HG03575 (cell line): Measurements from ENCODE around the gene ABCC3.

Experiments
- ATAC-seq: cut with Tn5 transposase; IDR thresholded peaks from one replicate; pipeline ENCODE4 v1.9.1; 2021; ENCODE audit not compliant: unreplicated experiment, insufficient number of reproducible peaks, low FRiP score; ENCODE audit errors: extremely low read depth

Gene ABCC3

DNA sequence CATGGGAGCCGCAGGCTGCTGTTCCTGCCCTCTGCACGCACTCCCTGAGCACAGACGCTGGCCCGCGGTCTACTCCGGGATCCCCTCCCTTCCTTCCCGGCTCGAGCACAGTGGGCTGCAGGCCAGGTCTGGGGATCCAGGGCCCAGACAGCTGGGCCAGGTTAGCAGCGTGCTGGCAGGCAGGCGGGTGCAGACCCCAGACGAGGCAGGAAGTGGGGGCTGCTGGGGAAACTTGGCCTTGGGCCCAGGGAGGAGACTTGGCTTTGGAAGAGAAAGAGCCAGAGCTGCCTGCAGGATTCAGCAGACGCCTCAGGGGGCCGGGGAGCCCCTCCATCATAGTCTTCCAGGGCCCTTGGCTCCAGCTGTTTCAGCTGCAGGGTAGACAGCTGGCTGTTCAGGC, 30.2 kb upstream of the ABCC3 start:
- ATAC-seq, result no peak

DNA sequence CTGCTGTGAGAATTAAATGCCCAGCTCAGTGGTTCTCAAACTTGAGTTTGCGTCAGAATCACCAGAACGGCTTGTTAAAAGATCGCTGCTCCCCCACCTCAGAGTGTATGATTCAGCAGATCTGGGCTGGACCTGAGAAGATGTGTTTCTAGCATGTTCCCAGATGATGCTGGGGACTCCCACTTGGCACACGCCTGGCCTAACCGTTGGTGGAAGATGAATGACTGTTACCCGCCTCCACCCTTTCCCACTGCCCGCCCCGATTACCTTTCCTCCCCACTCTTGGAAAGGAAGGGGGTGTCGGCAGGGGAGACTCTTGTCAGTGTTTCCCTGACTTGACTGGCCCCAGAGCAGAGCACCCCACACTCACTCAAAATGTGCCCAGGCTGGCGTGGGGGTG, 29.3 kb upstream of the ABCC3 start:
- ATAC-seq, result no peak

GRCh38 chr17:50607522-50608175, 27.0 kb upstream of the ABCC3 start:
- no peak for ATAC-seq

- ATAC-seq, result no peak
Measured at GRCh38 chr17:50608700-50609379, 25.8 kb upstream of the ABCC3 start.

- ATAC-seq, result no peak
Measured at GRCh38 chr17:50609380-50610074, 25.2 kb upstream of the ABCC3 start.

GRCh38 chr17:50611634-50612033, 23.0 kb upstream of the ABCC3 start:
- no peak for ATAC-seq

- no peak for ATAC-seq
Measured at GRCh38 chr17:50612281-50612680, 22.4 kb upstream of the ABCC3 start.

DNA sequence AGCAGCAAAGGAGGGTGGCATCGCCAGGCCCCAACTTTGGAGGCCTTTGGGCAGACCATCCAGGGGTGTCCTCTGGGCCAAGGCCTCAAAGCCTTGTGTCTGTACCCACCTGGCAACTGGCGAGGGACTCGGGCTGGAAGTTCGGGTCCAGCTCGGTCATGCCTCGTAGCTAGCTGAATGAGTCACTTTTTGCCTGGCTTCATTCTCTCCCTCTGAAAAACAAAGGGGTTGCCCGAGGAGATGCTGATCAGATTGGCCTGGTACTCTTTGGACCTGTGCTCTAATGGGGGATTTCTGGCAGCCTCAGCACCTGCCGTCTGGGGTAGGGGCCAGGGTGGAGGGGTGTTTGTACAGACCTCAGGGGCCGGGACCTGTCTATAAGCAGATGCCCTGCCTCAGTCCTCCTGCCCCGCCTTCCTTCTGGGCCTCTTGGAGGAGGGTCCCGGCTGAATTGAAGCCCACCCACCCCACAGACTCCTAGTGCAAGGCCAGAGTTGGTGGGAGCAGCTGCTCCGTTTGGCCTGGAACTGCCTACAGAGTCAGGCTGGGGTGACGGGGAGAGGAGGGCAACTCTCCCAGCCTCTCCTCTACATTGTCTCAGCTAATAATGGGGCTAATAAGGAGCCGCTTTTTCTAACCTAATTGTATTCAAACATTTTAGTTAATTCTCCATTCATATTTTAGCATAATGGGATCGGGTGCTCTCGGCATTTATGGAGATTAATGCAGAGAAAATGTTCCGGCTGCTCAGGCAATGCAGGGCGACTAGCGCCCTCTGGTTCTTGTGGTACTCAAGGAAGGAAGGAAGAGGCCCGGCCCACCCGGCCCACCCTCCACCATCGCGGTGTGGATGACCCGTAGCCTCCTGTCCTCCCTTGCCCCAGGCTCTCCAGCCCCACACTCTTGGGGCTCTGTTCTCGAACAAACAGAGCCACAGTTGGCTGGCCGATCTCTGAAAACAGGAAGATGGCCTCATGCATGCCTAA, 21.4 kb upstream of the ABCC3 start:
- ATAC-seq, result no peak

DNA sequence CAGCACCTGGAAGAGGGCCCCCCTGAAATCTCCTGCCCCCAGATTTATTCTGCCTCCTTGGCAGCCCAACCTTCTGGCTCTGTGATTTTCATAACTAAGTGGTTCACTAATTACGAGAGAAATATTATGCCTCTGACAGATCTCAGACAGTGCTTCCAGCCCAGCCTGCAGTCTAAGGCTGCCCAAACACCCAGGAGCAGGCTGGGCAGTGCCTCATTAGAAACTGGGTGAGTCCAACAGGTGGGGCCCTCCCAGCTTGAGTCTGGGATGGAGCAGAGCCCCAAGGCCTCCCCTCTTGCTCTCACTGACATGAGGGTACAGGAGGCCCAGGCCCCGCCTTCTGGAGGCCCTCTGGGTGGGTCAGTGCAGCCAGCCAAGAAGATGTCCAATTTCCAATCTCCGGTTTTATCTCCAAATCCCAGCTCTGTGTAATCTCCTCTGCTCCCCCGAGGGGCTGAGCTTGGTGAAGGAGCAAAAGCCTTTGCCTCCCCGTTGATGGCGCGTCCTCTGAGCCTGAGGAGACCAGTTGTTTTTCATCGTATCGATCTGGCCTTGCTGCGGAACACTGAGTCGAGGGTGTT, 20.1 kb upstream of the ABCC3 start:
- ATAC-seq, result no peak

DNA sequence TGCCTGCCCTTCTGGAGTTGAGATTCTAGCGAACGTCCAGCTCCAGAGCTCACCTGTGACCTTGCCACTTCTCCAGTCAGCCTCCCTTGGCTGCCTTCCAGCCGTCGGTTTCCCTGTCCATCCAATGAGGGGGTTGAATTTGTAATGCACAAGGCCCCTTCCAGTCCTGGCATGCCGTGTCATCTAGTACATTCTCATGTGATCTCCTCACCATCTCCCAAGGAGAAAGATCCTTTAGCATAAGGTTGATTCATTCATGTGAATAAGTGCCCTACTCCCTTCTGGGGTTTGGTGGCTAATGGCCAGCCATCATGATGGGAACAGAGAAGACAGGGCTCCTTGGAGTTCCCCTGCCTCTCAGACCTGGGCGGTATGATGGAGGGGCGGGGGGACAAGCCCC, 18.9 kb upstream of the ABCC3 start:
- no peak for ATAC-seq

- no peak for ATAC-seq
Measured at GRCh38 chr17:50618300-50618699, 16.4 kb upstream of the ABCC3 start.

- no peak for ATAC-seq
Measured at GRCh38 chr17:50618941-50619340, 15.7 kb upstream of the ABCC3 start.

DNA sequence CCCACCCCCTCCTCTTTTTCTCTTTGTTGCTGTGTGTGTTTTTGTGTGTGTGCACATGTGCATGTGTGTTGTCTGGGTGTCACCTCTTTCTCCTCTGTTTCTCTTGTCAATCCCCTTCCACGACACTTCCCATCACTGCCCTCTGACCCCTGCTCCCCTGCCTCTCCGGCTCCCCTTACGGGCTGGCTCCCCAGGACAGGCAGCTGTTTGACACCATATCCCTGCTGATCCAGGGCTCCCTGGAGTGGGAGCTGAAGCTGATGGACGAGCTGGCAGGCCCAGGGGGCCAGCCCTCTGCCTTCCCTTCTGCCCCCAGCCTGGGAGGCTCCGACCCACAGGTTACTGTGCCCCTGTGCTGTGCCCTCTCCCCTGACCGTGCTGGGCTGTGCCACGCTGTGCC, 15.2 kb upstream of the ABCC3 start:
- no peak for ATAC-seq

DNA sequence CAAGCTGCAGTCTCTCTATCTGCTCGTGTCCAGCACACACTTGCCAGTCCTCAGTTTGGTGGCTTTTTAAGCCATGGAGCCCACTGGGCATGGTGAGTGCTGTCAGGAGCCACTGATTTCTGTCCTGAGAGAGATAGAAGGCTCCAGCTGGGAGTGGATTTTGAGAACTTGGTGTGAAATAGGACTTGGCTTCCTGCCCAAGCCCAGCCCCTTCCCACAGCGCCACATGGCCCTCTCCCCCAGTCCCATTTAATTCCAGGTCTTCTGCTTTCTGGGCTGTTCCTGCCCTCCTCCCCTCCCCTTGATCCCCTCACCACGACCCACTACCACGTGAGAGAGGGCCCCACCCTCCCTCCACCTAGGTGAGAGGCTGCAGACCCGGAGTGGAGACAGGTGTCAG, 14.4 kb upstream of the ABCC3 start:
- ATAC-seq, result no peak

- ATAC-seq, result no peak
Measured at GRCh38 chr17:50620858-50621257, 13.8 kb upstream of the ABCC3 start.

DNA sequence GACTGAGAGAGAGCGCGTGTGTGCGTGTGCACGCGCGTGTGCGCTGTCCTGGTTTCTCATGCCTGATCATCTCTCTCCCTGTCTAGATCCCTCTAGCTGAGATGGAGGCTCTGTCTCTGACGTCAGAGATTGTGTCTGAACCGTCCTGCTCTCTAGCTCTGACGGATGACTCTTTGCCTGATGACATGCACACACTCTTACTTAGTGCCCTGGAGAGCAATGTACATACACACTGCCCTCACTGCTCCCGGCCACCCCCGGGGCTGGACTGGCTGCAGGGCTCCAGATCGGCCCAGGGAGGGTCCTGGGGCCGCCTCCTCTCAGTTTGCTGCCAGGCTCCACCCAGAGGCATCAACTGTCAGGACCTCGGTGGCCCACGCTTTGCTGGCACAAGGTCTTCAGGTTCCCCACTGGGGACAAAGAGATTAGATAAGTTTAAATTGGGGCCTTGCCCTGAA, 13.1 kb upstream of the ABCC3 start:
- no peak for ATAC-seq

DNA sequence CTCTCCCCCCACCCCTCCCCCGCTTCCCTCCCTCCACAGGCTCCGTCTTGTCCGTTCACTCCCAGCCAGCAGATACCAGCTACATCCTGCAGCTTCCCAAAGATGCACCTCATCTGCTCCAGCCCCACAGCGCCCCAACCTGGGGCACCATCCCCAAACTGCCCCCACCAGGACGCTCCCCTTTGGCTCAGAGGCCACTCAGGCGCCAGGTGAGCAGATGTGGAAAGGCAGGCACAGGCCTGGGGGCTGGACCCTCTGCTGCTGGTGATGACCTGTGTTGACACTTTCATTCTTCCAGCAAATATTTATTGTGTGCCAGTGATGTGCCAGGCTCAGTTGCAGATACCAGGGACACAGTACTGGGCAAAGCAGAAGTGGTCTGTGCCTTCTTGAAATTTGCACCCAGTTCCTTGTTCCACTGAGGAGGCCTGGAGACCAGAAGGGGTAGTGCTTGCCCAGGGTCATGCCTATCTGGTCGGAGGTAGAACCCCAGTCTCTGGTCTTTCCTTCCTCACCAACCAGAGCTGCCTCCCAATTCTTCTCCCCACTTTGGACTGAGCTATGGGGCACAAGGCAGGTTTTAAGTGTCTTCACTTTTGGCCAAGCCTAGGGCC, 10.3 kb upstream of the ABCC3 start:
- no peak for ATAC-seq

GRCh38 chr17:50625032-50625871, 9.4 kb upstream of the ABCC3 start:
- ATAC-seq, result no peak
